ENCODE results near the gene PHLDB1.

GRCh38 chr11:118633979-118634378 is 26.6 kb downstream of the PHLDB1 start:
- no peak for TF ChIP-seq POLR2A (IDR thresholded peaks at IDR 0.05)
- TF ChIP-seq CTCF (IDR thresholded peaks at IDR 0.05) = no peak
